Umbilical cord (tissue), 2 donors: ENCODE data around the gene CBLN3. TPM values are rescaled to one million over a fixed set of nuclear protein-coding genes. Genes with fewer than 3 reads are reported as not detected.
"Not testable (repeated sequence)": the region's sequence is repeated elsewhere in the genome, so short reads cannot be mapped to it uniquely, and the experiment has no call there.

Source experiments
- DNase-seq: peaks from one replicate; pipeline ENCODE4 v3.0.0-alpha.2; 2015; ENCODE audit warnings: low spot score
- total RNA-seq: library from RNA; depleted of rRNA; stranded (reverse); fragments of >200 nt; gene quantifications from one replicate; pipeline ENCODE4 v1.2.3, GENCODE V29; 2014; ENCODE audit warnings: low replicate concordance; ENCODE audit not compliant: insufficient read depth

Gene CBLN3
- total RNA-seq, 1 donor from 2014 or later: 4.1 TPM

- no peak for DNase-seq
Measured at GRCh38 chr14:24403294-24403998, 26.0 kb downstream of the CBLN3 start.

- DNase-seq: no peak
Measured at GRCh38 chr14:24401810-24402702, 27.4 kb downstream of the CBLN3 start.

- peak; percentile 67 for DNase-seq
Measured at GRCh38 chr14:24399999-24400718, 29.3 kb downstream of the CBLN3 start.

GRCh38 chr14:24399447-24399822 is 30.0 kb downstream of the CBLN3 start:
- DNase-seq: no peak

- peak; percentile 92 for DNase-seq
Measured at GRCh38 chr14:24398653-24399446, 30.6 kb downstream of the CBLN3 start, which contains the start of gene NYNRIN. Gene NYNRIN, plus strand, starts transcription at chr14:24399003. Its CDS starts 244 bp downstream, at chr14:24399247.

GRCh38 chr14:24398293-24398652 is 31.2 kb downstream of the CBLN3 start:
- peak; percentile 87 for DNase-seq

- DNase-seq: no peak
Measured at GRCh38 chr14:24397639-24398292, 31.7 kb downstream of the CBLN3 start.

GRCh38 chr14:24395609-24396582 is 33.6 kb downstream of the CBLN3 start:
- DNase-seq: peak; percentile 55

GRCh38 chr14:24394275-24394674 is 35.2 kb downstream of the CBLN3 start:
- no peak for DNase-seq

GRCh38 chr14:24392325-24393091 is 37.0 kb downstream of the CBLN3 start:
- DNase-seq: peak; percentile 78

- DNase-seq: no peak
Measured at GRCh38 chr14:24390701-24391468, 38.6 kb downstream of the CBLN3 start.

GRCh38 chr14:24389226-24389848 is 40.1 kb downstream of the CBLN3 start:
- DNase-seq: peak; percentile 90

- peak; percentile 93 for DNase-seq
Measured at GRCh38 chr14:24388474-24389179, 40.8 kb downstream of the CBLN3 start.

- DNase-seq: not testable (repeated sequence)
Measured at GRCh38 chr14:24387579-24387978, 41.9 kb downstream of the CBLN3 start.

GRCh38 chr14:24387009-24387345 is 42.5 kb downstream of the CBLN3 start:
- DNase-seq: no peak

- DNase-seq: no peak
Measured at GRCh38 chr14:24385524-24385923, 43.9 kb downstream of the CBLN3 start.

- DNase-seq: no peak
Measured at GRCh38 chr14:24384169-24384568, 45.3 kb downstream of the CBLN3 start.
